GM12892 (cell line): ENCODE data around the gene ADAMTSL2.
A peak's percentile ranks its signal among the peaks of the same experiment; 100 is the strongest.

Experiments
- DNase-seq: peaks from one replicate; pipeline ENCODE4 v3.0.0; 2011; ENCODE audit not compliant: insufficient read length
- FAIRE-seq: peaks from 2 replicates; lab custom pipeline; 2011; peaks lifted over from hg19 to GRCh38; lab: Jason Lieb, UNC
- POLR2A ChIP-seq: IDR thresholded peaks from 2 replicates; pipeline ENCODE4 v1.6.1; 2011; ENCODE audit warnings: low read depth, low read length, control low read depth
- POLR2AphosphoS5 ChIP-seq: IDR thresholded peaks from 2 replicates; pipeline ENCODE4 v1.6.1; 2011; ENCODE audit warnings: low read depth, low read length, control low read depth
- TAF1 ChIP-seq: IDR thresholded peaks from 2 replicates; pipeline ENCODE4 v1.6.1; 2011; ENCODE audit warnings: low read depth, mild to moderate bottlenecking, control low read depth, low read length, borderline replicate concordance

Gene ADAMTSL2

DNA sequence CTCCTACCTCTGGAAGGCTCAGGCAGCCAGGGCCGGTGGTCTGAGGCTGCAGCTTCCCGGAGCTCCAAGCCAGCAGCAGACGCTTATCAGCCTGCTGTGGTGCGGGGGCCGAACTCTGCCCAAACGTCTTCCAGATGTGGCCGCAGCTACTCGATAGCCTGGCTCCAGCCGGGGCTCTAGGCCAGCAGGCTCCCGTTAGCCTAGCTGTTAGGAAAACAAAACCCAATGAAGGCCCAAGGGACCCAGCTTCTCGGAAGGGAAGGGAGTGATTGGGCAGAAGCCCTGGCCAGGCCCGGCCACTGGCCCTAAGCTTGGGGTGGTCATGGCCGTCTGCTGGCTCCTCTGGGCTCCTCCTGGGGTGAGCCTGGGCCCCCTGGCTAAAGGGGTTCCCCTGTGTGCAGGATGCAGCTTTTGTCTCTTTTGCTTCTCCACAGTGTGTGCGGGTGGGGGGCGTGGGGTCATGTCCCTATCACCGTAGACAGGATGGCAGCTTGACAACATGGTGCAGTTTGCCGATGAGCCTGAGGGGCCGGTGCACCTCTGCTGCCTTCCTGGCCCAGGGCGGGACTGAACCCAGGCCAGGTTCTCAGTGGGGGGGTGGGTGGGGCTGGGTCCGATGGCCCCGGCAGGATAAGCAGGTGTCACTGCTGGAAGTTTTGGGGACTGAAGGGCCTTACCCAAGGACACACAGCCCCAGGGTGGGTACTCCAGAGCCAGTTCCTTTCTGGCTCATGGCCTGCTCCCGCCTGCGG, 28.4 kb upstream of the ADAMTSL2 start:
- DNase-seq: no peak
- FAIRE-seq: no peak
- no peak for TF ChIP-seq TAF1
- no peak for TF ChIP-seq POLR2AphosphoS5
- no peak for TF ChIP-seq POLR2A

DNA sequence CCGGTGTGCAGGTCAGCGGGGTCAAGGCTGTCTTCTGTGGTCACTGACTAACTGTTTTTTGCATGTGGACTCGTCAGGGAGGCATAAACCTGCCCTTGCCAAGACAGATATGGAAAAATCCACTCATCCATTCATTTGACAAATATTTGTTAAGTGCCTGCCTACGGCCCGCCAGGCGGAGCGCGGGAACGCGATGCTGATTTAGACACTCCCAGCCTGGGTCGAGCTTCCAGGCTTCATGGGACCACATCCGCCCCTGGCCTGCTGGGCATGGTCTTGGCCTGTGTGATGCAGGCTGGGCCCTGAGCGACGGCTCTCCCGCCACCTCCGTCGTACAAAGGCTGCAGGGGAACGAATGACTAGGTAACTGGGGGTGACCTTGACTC, 27.9 kb upstream of the ADAMTSL2 start:
- no peak for TF ChIP-seq TAF1
- TF ChIP-seq POLR2A: no peak
- TF ChIP-seq POLR2AphosphoS5: no peak
- FAIRE-seq: no peak
- no peak for DNase-seq

DNA sequence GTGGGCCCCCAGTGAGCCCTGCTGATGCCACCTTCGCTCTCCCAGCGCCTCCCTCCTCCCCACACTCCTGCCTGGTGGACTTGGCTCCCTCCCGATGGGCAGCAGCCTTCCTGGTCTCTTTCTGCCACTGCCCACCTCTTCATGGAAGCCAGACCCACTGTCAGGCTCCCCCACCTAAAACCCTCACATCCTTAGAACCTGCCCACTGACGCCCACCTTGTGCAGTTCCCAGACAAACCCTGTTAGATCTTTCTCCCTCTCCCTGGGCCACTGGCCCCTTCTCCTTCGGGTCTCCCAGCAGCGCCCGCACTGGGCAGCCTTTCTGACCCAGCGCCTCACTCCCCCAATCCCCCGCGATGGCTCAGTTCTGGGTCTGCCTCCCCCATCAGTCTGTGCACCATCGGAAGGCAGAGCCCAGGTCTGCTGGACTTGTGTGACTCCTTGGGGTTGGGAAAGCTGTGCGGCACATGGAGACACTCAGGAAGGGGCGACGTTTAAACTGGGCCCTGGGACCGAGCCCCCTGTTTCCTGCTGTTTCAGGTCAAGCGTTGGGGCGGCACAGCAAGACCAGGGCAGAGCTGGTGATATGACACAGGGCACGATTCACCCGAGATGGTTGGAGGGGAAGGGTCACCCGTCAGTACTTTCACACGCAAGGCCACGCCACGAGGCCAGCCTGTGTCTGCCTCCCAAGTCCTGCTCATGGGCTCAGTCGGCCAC, 27.1 kb upstream of the ADAMTSL2 start:
- FAIRE-seq: no peak
- TF ChIP-seq TAF1 (no peak), POLR2AphosphoS5 (no peak), POLR2A (no peak)
- DNase-seq: no peak

DNA sequence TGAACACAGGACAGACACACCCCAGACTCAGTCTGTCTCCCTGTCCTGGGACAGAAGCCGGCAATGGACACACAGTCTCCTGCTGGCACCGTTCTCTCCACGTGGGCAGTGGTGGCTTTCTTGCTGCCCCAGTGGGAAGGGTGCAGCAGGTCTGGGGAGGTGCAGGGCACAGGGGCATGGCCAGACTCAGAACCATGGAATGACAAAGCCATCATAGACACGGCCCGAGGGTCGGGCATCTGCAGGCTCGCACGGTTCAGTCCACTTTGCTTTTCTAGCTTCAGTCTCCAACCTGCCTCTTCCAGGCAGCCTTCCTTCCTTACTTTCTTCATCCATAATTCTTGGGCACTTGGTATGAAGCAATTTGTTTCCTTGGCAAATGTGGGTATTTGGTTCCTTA, 26.5 kb upstream of the ADAMTSL2 start:
- FAIRE-seq: no peak
- TF ChIP-seq TAF1 (no peak), POLR2A (no peak), POLR2AphosphoS5 (no peak)
- no peak for DNase-seq

DNA sequence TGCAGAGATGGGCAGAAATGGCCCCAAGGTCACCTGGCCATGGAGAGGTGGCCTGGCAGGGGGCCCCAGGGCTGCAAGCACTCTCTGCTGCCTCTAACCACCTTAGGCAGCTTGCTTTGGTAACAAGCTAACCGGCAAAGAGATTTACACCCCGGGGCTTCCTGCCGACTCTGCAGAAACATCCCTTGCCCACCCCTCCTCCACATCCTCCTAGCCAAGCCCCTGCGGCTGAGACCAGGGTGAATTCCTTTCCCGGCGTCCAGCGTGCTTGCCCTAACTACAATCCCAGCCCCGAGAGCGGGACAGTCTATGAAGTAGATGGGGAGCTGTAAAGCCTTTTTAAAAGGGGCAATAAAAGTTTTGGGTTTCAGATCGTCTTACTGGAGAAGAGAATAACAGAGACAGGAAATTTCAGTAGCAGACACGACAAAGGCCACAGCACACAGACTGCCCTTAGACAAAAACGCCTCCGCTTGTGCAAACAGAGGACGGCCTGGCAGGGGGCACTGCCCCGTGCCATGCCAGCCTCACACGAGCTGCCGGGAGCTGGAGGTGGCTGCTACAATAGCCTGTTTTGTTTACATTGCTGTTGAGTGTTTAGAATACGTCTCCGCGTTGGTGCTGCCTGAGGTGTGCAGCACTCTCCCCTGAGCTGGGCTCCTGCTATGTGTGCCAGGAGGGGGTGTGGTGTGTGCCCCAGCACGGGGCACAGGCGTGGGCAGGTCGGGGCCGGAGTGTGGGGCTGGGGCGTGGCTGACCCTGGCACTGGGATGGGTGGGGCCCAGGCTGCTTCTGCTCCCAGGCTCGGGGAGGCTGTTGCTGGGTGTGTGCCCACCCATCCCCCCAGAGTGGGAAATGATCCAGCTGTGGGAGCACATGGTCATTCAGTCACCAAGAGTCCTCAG, 25.1 kb upstream of the ADAMTSL2 start:
- TF ChIP-seq POLR2A (no peak), POLR2AphosphoS5 (no peak), TAF1 (no peak)
- FAIRE-seq: no peak
- no peak for DNase-seq

DNA sequence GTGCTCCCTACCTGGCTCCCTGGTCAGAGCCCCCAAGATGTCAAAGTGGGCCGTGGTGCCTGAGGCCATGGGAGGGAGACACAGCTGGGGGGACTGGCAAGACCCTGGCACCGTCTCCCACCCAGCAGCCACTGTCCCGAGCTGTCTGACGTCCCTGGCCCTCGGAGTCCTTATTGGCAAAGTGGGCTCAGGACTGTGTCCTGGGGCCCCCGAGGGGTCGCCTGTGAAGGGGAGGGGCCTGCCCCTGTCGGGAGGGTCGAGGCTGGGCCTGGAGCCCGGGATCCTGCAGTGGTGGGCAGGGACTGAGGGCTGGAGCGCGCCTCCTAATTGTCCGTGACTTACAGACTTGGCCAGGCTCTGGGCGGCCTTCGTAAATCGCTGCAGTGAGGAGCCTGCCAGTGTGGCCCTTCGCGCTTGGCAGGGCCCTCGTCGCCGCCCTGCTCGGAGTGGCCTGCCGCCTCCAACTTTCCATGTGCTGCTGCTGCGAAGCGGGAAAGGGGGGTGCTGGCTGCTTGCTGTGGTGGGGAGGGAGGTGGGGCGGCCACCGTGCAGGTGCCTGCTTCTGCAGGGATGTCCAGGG, 23.5 kb upstream of the ADAMTSL2 start:
- DNase-seq: no peak
- TF ChIP-seq POLR2A: no peak
- no peak for TF ChIP-seq POLR2AphosphoS5
- no peak for TF ChIP-seq TAF1
- no peak for FAIRE-seq

DNA sequence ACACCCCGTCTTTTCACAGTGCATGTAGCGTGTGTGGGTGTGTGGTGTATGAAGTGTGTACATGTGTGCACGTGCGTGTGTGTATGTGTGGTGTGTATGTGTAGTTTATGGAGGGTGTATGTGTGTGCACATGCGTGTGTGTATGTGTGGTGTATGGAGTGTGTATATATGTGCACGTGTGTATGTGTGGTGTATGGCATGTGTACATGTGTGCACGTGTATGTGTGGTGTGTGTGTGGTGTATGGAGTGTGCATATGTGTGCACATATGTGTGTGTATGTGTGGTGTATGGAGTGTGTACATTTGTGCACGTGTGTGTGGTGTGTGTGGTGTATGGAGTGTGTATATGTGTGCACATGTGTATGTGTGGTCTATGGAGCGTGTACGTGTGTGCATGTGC, 22.9 kb upstream of the ADAMTSL2 start:
- no peak for TF ChIP-seq POLR2A
- TF ChIP-seq POLR2AphosphoS5: no peak
- no peak for TF ChIP-seq TAF1
- FAIRE-seq (peak; percentile 54), DNase-seq (no peak)

DNA sequence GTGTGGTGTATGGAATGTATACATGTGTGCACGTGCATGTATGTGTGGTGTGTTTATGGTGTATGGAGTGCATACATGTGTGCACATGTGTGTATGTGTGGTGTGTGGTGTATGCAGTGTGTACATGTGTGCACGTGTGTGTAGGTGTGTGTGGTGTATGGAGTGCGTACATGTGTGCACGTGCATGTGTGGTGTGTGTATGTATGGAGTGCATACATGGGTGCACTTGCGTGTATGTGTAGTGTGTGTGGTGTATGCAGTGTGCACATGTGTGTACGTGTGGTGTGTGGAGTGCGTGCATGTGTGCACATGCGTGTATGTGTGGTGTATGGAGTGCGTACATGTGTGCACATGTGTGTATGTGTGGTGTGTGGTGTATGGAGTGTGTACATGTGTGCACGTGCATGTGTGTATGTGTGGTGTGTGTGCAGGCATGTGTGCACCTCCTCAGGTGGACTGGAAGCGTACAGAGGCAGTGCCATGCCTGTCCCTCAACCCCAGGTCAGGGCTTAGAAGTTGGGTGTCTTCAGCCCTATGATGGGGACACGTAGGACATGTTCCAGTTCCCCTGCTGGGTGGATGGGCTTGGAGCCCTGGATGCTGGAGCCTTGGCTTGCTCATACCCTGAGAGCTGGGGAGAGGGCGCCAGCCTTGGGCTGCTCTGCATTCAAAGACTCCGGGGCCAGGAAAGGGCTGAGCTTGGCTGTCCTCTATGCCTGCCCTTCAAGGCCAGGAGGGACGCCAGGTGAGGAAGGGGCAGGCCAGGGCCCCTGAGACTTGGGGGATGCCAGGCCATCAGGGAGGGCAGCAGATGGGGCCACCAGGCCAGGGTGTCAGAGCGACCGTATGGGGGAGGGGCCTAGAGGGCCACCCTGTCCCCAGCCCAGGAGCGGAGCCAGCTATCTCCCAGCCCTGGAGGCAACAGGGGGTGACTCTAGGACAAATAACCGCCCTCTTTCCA, 22.0 kb upstream of the ADAMTSL2 start:
- FAIRE-seq (peak; percentile 70), DNase-seq (no peak)
- no peak for TF ChIP-seq TAF1
- no peak for TF ChIP-seq POLR2AphosphoS5
- TF ChIP-seq POLR2A: no peak

DNA sequence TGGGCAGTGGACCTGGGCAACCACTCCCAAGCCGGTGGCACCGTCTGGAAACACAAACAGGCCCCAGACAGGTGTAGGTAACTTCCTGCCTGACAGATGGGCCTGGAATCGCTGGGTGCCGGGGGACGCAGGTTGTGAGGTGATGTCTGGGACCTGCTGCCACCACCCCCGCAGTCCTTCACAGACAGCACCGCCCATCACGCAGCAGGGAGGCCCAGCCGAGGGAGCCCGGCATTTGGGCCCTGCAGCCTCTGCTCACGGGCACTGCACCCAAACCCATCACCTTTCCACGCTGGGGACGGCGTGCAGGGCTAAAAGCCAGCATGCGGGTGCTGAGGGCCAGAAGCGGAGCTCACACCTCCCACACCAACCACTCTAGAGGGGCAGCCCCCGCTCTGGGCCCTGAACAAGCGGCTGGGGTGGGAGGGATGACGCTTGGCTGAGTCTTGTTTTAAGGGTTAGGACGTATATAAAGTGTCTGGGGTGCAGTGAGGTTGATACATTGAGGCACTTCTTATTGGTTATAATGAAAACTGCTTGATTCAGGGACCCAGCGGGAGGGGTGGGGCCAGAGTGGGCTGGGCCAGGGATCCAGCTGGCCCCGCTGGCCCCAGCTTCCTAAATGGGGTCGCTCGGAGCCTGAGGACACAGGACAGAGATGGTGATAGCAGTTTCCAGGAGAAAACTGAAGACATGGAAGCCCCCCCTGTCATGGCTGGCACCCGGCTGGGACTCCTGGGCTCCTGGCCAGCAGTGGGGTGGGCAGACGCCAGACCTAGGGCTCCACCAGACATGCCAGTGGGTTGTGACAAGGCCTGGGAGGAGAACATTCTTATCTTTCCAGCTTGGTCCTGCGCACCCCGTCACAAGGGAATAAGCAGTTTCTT, 21.0 kb upstream of the ADAMTSL2 start:
- no peak for FAIRE-seq
- no peak for DNase-seq
- TF ChIP-seq TAF1: no peak
- no peak for TF ChIP-seq POLR2A
- TF ChIP-seq POLR2AphosphoS5: no peak
